Skeletal muscle satellite cell (primary cell): ENCODE results near the gene GP1BA.
A peak's percentile ranks its signal among the peaks of the same experiment; 100 is the strongest.

Experiments
- H3K27me3 ChIP-seq: 2 replicates; pipeline ENCODE4 v1.7.0; 2013; ENCODE audit warnings: low read length; ENCODE audit not compliant: control insufficient read depth, insufficient read depth
- H3K36me3 ChIP-seq: 2 replicates; pipeline ENCODE4 v1.7.0; 2013; ENCODE audit warnings: mild to moderate bottlenecking, control low read depth, low read length; ENCODE audit not compliant: insufficient read depth
- H3K4me1 ChIP-seq: 2 replicates; pipeline ENCODE4 v1.7.0; 2013; ENCODE audit warnings: low read length; ENCODE audit not compliant: control insufficient read depth, insufficient read depth
- H3K4me2 ChIP-seq: 2 replicates; pipeline ENCODE4 v1.7.0; 2013; ENCODE audit warnings: mild to moderate bottlenecking, low read length
- H3K4me3 ChIP-seq: 2 replicates; pipeline ENCODE4 v1.7.0; 2013; ENCODE audit warnings: low read length
- H3K9ac ChIP-seq: 2 replicates; pipeline ENCODE4 v1.7.0; 2013; ENCODE audit warnings: mild to moderate bottlenecking, low read depth, low read length, moderate library complexity
- H3K9me3 ChIP-seq: replicated peaks from 2 replicates; pipeline ENCODE4 v1.7.0; 2013; ENCODE audit warnings: mild to moderate bottlenecking, control low read depth, low read length

GP1BA gene

DNA sequence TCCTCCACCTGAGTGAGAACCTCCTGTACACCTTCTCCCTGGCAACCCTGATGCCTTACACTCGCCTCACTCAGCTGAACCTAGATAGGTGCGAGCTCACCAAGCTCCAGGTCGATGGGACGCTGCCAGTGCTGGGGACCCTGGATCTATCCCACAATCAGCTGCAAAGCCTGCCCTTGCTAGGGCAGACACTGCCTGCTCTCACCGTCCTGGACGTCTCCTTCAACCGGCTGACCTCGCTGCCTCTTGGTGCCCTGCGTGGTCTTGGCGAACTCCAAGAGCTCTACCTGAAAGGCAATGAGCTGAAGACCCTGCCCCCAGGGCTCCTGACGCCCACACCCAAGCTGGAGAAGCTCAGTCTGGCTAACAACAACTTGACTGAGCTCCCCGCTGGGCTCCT lies 679 bp downstream of the GP1BA start:
- Histone ChIP-seq H3K4me2 (no peak overlapping the region), H3K9me3 (no peaks in the 10 kb centered on the region), H3K4me1 (peaks cover 8% of the 10 kb centered on the region), H3K27me3 (no peaks in the 10 kb centered on the region), H3K36me3 (peaks cover 15% of the 10 kb centered on the region), H3K9ac (no peak overlapping the region), H3K4me3 (no peak overlapping the region)

DNA sequence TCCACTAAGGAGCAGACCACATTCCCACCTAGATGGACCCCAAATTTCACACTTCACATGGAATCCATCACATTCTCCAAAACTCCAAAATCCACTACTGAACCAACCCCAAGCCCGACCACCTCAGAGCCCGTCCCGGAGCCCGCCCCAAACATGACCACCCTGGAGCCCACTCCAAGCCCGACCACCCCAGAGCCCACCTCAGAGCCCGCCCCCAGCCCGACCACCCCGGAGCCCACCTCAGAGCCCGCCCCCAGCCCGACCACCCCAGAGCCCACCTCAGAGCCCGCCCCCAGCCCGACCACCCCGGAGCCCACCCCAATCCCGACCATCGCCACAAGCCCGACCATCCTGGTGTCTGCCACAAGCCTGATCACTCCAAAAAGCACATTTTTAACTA lies 1.6 kb downstream of the GP1BA start:
- Histone ChIP-seq H3K9me3 (no peaks in the 10 kb centered on the region), H3K36me3 (peaks cover 21% of the 10 kb centered on the region), H3K4me2 (peak overlapping the region; percentile 37), H3K4me1 (peaks cover 14% of the 10 kb centered on the region), H3K4me3 (no peak overlapping the region), H3K9ac (peak overlapping the region; percentile 32), H3K27me3 (no peaks in the 10 kb centered on the region)

DNA sequence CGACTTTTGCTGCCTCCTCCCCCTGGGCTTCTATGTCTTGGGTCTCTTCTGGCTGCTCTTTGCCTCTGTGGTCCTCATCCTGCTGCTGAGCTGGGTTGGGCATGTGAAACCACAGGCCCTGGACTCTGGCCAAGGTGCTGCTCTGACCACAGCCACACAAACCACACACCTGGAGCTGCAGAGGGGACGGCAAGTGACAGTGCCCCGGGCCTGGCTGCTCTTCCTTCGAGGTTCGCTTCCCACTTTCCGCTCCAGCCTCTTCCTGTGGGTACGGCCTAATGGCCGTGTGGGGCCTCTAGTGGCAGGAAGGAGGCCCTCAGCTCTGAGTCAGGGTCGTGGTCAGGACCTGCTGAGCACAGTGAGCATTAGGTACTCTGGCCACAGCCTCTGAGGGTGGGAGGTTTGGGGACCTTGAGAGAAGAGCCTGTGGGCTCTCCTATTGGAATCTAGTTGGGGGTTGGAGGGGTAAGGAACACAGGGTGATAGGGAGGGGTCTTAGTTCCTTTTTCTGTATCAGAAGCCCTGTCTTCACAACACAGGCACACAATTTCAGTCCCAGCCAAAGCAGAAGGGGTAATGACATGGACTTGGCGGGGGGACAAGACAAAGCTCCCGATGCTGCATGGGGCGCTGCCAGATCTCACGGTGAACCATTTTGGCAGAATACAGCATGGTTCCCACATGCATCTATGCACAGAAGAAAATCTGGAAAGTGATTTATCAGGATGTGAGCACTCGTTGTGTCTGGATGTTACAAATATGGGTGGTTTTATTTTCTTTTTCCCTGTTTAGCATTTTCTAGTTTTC lies 2.3 kb downstream of the GP1BA start:
- Histone ChIP-seq H3K9ac (peak overlapping the region; percentile 32), H3K9me3 (no peaks in the 10 kb centered on the region), H3K27me3 (no peaks in the 10 kb centered on the region), H3K4me3 (no peak overlapping the region), H3K4me2 (peak overlapping the region; percentile 37), H3K4me1 (peaks cover 21% of the 10 kb centered on the region), H3K36me3 (peaks cover 21% of the 10 kb centered on the region)

GRCh38 chr17:4935650-4936049 lies 3.6 kb downstream of the GP1BA start:
- H3K9me3 ChIP-seq: no peaks in the 10 kb centered on the region
- H3K9ac ChIP-seq: no peak overlapping the region
- peaks cover 21% of the 10 kb centered on the region for H3K36me3 ChIP-seq
- peaks cover 21% of the 10 kb centered on the region for H3K4me1 ChIP-seq
- no peak overlapping the region for H3K4me3 ChIP-seq
- H3K4me2 ChIP-seq: no peak overlapping the region
- H3K27me3 ChIP-seq: no peaks in the 10 kb centered on the region

GRCh38 chr17:4936436-4936835 lies 4.4 kb downstream of the GP1BA start:
- Histone ChIP-seq H3K9me3 (no peaks in the 10 kb centered on the region), H3K36me3 (peaks cover 18% of the 10 kb centered on the region), H3K9ac (no peak overlapping the region), H3K4me2 (no peak overlapping the region), H3K4me3 (no peak overlapping the region), H3K4me1 (peaks cover 26% of the 10 kb centered on the region), H3K27me3 (no peaks in the 10 kb centered on the region)

- no peak overlapping the region for H3K4me2 ChIP-seq
- H3K4me3 ChIP-seq: no peak overlapping the region
- no peaks in the 10 kb centered on the region for H3K9me3 ChIP-seq
- no peaks in the 10 kb centered on the region for H3K27me3 ChIP-seq
- peaks cover 22% of the 10 kb centered on the region for H3K36me3 ChIP-seq
- no peak overlapping the region for H3K9ac ChIP-seq
- peaks cover 29% of the 10 kb centered on the region for H3K4me1 ChIP-seq
Observed at GRCh38 chr17:4937553-4937952, 5.5 kb downstream of the GP1BA start.

DNA sequence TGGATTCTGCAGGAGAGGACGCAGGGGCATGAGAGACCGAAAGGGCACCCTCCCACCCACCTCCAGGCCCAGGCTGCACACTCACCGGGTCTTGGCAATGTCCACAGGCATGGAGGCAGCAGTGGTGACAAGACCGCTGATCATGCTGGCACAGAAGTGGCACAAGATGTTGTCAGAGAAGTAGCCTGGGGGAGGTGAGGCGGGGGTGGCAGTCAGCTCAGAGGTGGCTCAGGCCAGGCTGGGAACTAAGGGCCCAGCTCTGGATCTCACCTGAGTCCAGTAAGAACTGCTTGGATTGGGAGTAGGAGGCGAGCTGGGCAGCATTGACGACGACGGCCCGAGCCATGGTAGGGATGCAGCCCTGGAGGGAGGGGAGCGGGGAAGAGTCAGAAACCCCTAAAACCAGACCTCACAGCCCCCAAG lies 6.0 kb downstream of the GP1BA start:
- no peaks in the 10 kb centered on the region for H3K9me3 ChIP-seq
- H3K27me3 ChIP-seq: no peaks in the 10 kb centered on the region
- peaks cover 32% of the 10 kb centered on the region for H3K4me1 ChIP-seq
- H3K9ac ChIP-seq: peak overlapping the region; percentile 94
- no peak overlapping the region for H3K4me3 ChIP-seq
- peaks cover 27% of the 10 kb centered on the region for H3K36me3 ChIP-seq
- peak overlapping the region; percentile 99 for H3K4me2 ChIP-seq

DNA sequence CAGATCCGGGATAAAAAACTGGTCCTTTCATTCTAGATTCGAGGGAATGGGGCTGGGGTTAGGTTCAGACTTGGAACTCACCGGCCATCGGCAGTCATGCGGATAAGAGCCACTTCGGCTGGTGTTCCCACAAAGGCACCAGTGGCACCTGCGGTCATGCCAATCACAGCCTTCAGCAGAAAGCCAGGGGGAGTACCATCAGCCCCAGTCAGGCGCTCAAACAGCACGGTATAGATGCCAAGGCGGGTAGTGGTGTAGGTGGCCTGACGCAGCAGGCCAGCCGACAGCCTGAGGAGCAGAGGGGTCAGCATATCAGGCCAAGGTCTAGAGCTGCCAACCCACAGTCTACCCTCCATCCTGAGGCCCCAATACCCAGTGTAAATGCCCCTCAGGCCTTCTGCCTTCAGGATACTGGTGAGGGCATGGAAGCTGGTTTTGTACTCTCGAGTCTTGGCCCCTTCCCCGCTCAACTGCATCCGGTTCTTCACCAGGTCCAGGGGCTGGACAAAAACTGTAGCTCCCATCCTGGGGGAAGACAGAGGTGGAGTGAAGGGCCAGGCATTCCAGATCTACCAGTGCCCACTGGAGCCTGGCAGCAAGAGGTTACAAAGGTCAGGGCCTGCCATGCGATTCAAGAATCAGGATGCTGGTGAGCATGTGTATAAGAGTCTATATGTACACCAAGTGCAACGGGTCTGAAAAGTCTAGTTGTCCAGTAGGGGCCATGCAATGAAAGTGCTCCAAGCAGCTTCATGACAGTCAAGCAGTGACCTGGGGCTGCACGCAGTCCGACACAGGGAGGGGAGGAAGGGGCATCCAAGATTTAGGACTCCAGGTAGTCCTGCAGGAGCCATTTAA lies 6.8 kb downstream of the GP1BA start:
- peaks cover 35% of the 10 kb centered on the region for H3K36me3 ChIP-seq
- peak overlapping the region; percentile 99 for H3K4me2 ChIP-seq
- H3K9ac ChIP-seq: peak overlapping the region; percentile 94
- H3K4me1 ChIP-seq: peaks cover 36% of the 10 kb centered on the region
- H3K27me3 ChIP-seq: no peaks in the 10 kb centered on the region
- peak overlapping the region; percentile 90 for H3K4me3 ChIP-seq
- no peaks in the 10 kb centered on the region for H3K9me3 ChIP-seq

- Histone ChIP-seq H3K4me2 (peak overlapping the region; percentile 99), H3K4me1 (peaks cover 35% of the 10 kb centered on the region), H3K27me3 (no peaks in the 10 kb centered on the region), H3K9ac (peak overlapping the region; percentile 94), H3K36me3 (peaks cover 41% of the 10 kb centered on the region), H3K4me3 (peak overlapping the region; percentile 90), H3K9me3 (no peaks in the 10 kb centered on the region)
Observed at GRCh38 chr17:4939546-4939795, 7.4 kb downstream of the GP1BA start.

DNA sequence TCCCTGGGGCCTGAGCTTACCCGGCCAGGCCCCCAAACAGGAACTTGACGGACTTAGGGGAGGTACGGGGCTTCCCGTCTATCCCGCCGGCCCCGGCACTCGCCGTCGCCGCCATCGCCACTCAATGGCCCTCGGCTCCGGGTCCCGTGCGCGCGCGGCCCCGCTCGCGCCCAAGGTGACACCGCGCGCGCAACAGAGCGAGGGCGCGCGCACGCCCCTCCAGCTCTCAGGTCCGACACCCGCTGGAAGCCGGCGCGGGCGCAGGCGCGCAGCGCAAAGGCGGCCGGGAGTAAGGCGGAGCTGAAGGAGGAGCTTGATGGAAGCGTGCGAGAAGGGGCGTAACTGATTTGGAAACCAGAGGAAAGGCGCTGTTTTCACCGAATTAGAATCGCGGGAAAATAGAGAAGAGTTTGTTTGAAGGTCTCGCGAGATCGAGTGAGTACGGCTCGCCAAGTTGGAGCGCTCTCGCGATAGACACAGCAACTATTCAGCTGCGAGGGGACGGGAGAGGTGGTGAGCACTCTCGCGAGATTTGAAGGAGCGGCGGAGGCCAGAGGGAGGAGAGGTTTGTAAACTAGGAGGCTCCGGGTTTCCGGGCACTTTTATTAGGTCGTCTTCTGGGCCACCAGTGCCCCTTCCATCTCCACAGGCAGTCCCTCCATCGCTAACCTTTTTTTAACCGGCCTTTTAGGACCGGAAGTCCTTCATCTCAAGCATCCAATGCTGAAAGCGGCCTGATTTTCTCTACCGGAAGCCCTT lies 7.9 kb downstream of the GP1BA start, which contains the start of the genes RNF167 and SLC25A11:
Gene RNF167 (plus strand): TSS at position 473 of the 759 bp plus-strand sequence. CDS start 642 bp downstream, outside the sequence.
Gene SLC25A11 (minus strand): TSS at position 251 of the 759 bp plus-strand sequence. CDS start 136 bp downstream, at position 115.
- Histone ChIP-seq H3K9me3 (no peaks in the 10 kb centered on the region), H3K36me3 (peaks cover 46% of the 10 kb centered on the region), H3K4me2 (peak within 1 kb of the TSS; percentile 99), H3K27me3 (no peaks in the 10 kb centered on the region), H3K4me1 (peaks cover 38% of the 10 kb centered on the region), H3K4me3 (peak within 1 kb of the TSS; percentile 90), H3K9ac (peak within 1 kb of the TSS; percentile 94)
